NB4 (cell line): ENCODE data around the gene ATP12A.

Experiments
- DNase-seq: peaks from one replicate; pipeline ENCODE4 v3.0.0; 2010; ENCODE audit warnings: low read depth
- H3K4me3 ChIP-seq: one replicate; pipeline ENCODE4 v1.5.1; 2011; ENCODE audit warnings: mild to moderate bottlenecking, low read depth, low read length, moderate library complexity
- CTCF ChIP-seq: IDR thresholded peaks from one replicate; pipeline ENCODE4 v1.5.1; 2012; ENCODE audit warnings: low read depth, low read length
- MAX ChIP-seq: IDR thresholded peaks from 2 replicates; pipeline ENCODE4 v1.6.1; 2011; ENCODE audit warnings: low read depth, low read length
- MYC ChIP-seq: IDR thresholded peaks from 2 replicates; pipeline ENCODE4 v1.6.1; 2011; ENCODE audit warnings: low read depth, low read length
- POLR2A ChIP-seq: IDR thresholded peaks from 2 replicates; pipeline ENCODE4 v1.6.1; 2011; ENCODE audit warnings: mild to moderate bottlenecking; ENCODE audit not compliant: insufficient read length; ENCODE audit errors: extremely low read depth

The ATP12A gene

GRCh38 chr13:24660023-24660741 is 20.0 kb upstream of the ATP12A start:
- no peak for DNase-seq
- no peak overlapping the region for H3K4me3 ChIP-seq
- TF ChIP-seq CTCF, result no peak
- no peak for TF ChIP-seq MYC
- no peak for TF ChIP-seq POLR2A
- TF ChIP-seq MAX, result no peak

GRCh38 chr13:24661713-24662112 is 18.5 kb upstream of the ATP12A start:
- TF ChIP-seq CTCF (no peak), MYC (no peak), MAX (no peak), POLR2A (no peak)
- no peak for DNase-seq
- H3K4me3 ChIP-seq, result no peak overlapping the region

GRCh38 chr13:24662195-24663088 is 17.8 kb upstream of the ATP12A start:
- TF ChIP-seq CTCF (no peak), MAX (no peak), MYC (no peak), POLR2A (no peak)

GRCh38 chr13:24663089-24663395 is 17.2 kb upstream of the ATP12A start:
- TF ChIP-seq MAX (no peak), CTCF (no peak), MYC (no peak), POLR2A (no peak)
- DNase-seq, result no peak
- H3K4me3 ChIP-seq, result no peak overlapping the region

More at GRCh38 chr13:24662195-24663088, 17.8 kb upstream of the ATP12A start:
- no peak for DNase-seq
- no peak overlapping the region for H3K4me3 ChIP-seq

GRCh38 chr13:24663586-24663985 is 16.6 kb upstream of the ATP12A start:
- TF ChIP-seq MYC (no peak), CTCF (no peak), MAX (no peak), POLR2A (no peak)
- no peak overlapping the region for H3K4me3 ChIP-seq
- no peak for DNase-seq
